HEK293 (cell line): Measurements from ENCODE around the gene MALL.

Experiments
- FEZF1 ChIP-seq: fragments of 450-650 bp; formaldehyde crosslinking; IDR thresholded peaks from 2 replicates; pipeline ENCODE4 v1.5.1; 2016; ENCODE audit warnings: missing biosample characterization, missing genetic modification characterization
- KLF9 ChIP-seq: fragments of 450-650 bp; formaldehyde crosslinking; IDR thresholded peaks from 2 replicates; pipeline ENCODE4 v1.5.1; 2016; ENCODE audit warnings: missing biosample characterization, missing genetic modification characterization, low read depth
- ZNF426 ChIP-seq: fragments of 450-650 bp; formaldehyde crosslinking; IDR thresholded peaks from 2 replicates; pipeline ENCODE4 v1.5.1; 2017; ENCODE audit warnings: missing biosample characterization, missing genetic modification characterization, mild to moderate bottlenecking, inconsistent platforms, moderate library complexity
- TF ChIP-seq, protein P1 (sequence below): fragments of 450-650 bp; formaldehyde crosslinking; IDR thresholded peaks from 2 replicates; pipeline ENCODE4 v1.5.1; 2016; ENCODE audit warnings: missing biosample characterization, missing genetic modification characterization
- TF ChIP-seq, protein P2 (sequence below): fragments of 450-650 bp; formaldehyde crosslinking; IDR thresholded peaks from 2 replicates; pipeline ENCODE4 v1.5.1; 2016; ENCODE audit warnings: missing biosample characterization, missing genetic modification characterization
- TF ChIP-seq, protein P3 (sequence below): fragments of 450-650 bp; formaldehyde crosslinking; IDR thresholded peaks from 2 replicates; pipeline ENCODE4 v1.5.1; 2016; ENCODE audit warnings: missing biosample characterization, missing genetic modification characterization
- TF ChIP-seq, protein P4 (sequence below): fragments of 450-650 bp; formaldehyde crosslinking; IDR thresholded peaks from 2 replicates; pipeline ENCODE4 v1.5.1; 2016; ENCODE audit warnings: missing biosample characterization, missing genetic modification characterization
- TF ChIP-seq, protein P5 (sequence below): fragments of 450-650 bp; formaldehyde crosslinking; IDR thresholded peaks from 2 replicates; pipeline ENCODE4 v1.5.1; 2016; ENCODE audit warnings: missing biosample characterization, missing genetic modification characterization
- TF ChIP-seq, protein P6 (sequence below): IDR thresholded peaks from 2 replicates; pipeline ENCODE4 v1.6.1; 2011; ENCODE audit warnings: mild to moderate bottlenecking, low read depth, low read length, borderline replicate concordance

DNA sequence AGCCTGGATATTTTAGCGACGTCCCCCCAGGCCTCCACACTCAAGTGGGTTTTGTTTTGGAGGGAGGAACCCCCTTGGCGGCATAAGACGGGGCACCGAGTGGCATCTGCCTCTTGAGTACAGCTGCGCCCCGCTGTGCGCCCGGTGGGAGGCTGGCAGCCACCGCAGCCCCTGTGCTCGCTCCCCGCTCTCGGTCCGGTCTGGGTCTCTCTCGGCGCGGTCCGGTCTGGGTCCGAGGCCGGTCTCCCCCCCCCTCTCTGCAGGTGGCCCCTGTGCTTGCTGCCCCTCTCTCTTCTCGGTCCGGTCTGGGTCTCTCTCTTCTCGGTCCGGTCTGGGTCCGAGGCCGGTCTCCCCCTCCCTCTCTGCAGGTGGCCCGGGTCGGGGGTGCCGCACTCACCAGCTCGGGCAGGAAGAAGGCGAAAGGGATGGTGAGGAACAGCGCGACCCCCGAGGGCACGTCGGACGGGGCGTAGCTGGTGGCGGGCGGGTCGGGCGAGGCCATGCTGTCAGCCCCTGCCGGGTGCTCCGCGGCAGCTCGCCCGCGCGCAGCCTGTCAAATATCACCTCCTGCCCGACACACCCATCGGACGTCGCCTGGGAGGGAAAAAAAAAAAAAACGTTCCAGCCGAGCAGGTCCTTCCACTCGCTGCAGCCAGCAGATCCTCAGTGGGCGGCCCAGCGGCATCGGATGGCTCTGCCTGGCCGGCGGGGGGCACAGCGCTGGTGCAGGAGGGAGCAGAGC lies at the start of gene MALL:
- TF ChIP-seq KLF9 (tag by site-specific recombination) (no peak), ZNF426 (tag by site-specific recombination) (no peak), FEZF1 (no peak)
- TF ChIP-seq, protein P1, sequence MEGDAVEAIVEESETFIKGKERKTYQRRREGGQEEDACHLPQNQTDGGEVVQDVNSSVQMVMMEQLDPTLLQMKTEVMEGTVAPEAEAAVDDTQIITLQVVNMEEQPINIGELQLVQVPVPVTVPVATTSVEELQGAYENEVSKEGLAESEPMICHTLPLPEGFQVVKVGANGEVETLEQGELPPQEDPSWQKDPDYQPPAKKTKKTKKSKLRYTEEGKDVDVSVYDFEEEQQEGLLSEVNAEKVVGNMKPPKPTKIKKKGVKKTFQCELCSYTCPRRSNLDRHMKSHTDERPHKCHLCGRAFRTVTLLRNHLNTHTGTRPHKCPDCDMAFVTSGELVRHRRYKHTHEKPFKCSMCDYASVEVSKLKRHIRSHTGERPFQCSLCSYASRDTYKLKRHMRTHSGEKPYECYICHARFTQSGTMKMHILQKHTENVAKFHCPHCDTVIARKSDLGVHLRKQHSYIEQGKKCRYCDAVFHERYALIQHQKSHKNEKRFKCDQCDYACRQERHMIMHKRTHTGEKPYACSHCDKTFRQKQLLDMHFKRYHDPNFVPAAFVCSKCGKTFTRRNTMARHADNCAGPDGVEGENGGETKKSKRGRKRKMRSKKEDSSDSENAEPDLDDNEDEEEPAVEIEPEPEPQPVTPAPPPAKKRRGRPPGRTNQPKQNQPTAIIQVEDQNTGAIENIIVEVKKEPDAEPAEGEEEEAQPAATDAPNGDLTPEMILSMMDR: no peak
- TF ChIP-seq, protein P2, sequence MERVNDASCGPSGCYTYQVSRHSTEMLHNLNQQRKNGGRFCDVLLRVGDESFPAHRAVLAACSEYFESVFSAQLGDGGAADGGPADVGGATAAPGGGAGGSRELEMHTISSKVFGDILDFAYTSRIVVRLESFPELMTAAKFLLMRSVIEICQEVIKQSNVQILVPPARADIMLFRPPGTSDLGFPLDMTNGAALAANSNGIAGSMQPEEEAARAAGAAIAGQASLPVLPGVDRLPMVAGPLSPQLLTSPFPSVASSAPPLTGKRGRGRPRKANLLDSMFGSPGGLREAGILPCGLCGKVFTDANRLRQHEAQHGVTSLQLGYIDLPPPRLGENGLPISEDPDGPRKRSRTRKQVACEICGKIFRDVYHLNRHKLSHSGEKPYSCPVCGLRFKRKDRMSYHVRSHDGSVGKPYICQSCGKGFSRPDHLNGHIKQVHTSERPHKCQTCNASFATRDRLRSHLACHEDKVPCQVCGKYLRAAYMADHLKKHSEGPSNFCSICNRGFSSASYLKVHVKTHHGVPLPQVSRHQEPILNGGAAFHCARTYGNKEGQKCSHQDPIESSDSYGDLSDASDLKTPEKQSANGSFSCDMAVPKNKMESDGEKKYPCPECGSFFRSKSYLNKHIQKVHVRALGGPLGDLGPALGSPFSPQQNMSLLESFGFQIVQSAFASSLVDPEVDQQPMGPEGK: no peak
- TF ChIP-seq, protein P3, sequence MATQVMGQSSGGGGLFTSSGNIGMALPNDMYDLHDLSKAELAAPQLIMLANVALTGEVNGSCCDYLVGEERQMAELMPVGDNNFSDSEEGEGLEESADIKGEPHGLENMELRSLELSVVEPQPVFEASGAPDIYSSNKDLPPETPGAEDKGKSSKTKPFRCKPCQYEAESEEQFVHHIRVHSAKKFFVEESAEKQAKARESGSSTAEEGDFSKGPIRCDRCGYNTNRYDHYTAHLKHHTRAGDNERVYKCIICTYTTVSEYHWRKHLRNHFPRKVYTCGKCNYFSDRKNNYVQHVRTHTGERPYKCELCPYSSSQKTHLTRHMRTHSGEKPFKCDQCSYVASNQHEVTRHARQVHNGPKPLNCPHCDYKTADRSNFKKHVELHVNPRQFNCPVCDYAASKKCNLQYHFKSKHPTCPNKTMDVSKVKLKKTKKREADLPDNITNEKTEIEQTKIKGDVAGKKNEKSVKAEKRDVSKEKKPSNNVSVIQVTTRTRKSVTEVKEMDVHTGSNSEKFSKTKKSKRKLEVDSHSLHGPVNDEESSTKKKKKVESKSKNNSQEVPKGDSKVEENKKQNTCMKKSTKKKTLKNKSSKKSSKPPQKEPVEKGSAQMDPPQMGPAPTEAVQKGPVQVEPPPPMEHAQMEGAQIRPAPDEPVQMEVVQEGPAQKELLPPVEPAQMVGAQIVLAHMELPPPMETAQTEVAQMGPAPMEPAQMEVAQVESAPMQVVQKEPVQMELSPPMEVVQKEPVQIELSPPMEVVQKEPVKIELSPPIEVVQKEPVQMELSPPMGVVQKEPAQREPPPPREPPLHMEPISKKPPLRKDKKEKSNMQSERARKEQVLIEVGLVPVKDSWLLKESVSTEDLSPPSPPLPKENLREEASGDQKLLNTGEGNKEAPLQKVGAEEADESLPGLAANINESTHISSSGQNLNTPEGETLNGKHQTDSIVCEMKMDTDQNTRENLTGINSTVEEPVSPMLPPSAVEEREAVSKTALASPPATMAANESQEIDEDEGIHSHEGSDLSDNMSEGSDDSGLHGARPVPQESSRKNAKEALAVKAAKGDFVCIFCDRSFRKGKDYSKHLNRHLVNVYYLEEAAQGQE (tag by site-specific recombination): no peak
- TF ChIP-seq, protein P4, sequence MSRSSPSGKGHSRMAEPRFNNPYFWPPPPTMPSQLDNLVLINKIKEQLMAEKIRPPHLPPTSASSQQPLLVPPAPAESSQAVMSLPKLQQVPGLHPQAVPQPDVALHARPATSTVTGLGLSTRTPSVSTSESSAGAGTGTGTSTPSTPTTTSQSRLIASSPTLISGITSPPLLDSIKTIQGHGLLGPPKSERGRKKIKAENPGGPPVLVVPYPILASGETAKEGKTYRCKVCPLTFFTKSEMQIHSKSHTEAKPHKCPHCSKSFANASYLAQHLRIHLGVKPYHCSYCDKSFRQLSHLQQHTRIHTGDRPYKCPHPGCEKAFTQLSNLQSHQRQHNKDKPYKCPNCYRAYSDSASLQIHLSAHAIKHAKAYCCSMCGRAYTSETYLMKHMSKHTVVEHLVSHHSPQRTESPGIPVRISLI: no peak
- TF ChIP-seq, protein P5, sequence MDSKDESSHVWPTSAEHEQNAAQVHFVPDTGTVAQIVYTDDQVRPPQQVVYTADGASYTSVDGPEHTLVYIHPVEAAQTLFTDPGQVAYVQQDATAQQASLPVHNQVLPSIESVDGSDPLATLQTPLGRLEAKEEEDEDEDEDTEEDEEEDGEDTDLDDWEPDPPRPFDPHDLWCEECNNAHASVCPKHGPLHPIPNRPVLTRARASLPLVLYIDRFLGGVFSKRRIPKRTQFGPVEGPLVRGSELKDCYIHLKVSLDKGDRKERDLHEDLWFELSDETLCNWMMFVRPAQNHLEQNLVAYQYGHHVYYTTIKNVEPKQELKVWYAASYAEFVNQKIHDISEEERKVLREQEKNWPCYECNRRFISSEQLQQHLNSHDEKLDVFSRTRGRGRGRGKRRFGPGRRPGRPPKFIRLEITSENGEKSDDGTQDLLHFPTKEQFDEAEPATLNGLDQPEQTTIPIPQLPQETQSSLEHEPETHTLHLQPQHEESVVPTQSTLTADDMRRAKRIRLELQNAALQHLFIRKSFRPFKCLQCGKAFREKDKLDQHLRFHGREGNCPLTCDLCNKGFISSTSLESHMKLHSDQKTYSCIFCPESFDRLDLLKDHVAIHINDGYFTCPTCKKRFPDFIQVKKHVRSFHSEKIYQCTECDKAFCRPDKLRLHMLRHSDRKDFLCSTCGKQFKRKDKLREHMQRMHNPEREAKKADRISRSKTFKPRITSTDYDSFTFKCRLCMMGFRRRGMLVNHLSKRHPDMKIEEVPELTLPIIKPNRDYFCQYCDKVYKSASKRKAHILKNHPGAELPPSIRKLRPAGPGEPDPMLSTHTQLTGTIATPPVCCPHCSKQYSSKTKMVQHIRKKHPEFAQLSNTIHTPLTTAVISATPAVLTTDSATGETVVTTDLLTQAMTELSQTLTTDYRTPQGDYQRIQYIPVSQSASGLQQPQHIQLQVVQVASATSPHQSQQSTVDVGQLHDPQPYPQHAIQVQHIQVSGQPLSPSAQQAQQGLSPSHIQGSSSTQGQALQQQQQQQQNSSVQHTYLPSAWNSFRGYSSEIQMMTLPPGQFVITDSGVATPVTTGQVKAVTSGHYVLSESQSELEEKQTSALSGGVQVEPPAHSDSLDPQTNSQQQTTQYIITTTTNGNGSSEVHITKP: no peak
- TF ChIP-seq, protein P6, sequence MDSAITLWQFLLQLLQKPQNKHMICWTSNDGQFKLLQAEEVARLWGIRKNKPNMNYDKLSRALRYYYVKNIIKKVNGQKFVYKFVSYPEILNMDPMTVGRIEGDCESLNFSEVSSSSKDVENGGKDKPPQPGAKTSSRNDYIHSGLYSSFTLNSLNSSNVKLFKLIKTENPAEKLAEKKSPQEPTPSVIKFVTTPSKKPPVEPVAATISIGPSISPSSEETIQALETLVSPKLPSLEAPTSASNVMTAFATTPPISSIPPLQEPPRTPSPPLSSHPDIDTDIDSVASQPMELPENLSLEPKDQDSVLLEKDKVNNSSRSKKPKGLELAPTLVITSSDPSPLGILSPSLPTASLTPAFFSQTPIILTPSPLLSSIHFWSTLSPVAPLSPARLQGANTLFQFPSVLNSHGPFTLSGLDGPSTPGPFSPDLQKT: no peak
